GM18858 (cell line): ENCODE results near the gene ZNF319.
A peak's percentile ranks its signal among the peaks of the same experiment; 100 is the strongest.

Source experiments
- ATAC-seq: cut with Tn5 transposase; IDR thresholded peaks from one replicate; pipeline ENCODE4 v1.9.1; 2021; ENCODE audit not compliant: unreplicated experiment

The ZNF319 gene

GRCh38 chr16:57999971-58000705 is at the start of gene ZNF319:
ZNF319 (minus strand) TSS chr16:58000672; CDS start chr16:57998265, 2,407 bp downstream.
- ATAC-seq: peak; percentile 17

GRCh38 chr16:58049232-58050185 is 49.0 kb upstream of the ZNF319 start:
- no peak for ATAC-seq

- no peak for ATAC-seq
These were observed 48.2 kb upstream of the ZNF319 start for GRCh38 chr16:58048494-58049231.

- ATAC-seq: no peak
These were observed 47.3 kb upstream of the ZNF319 start for GRCh38 chr16:58047557-58048348.

- ATAC-seq: no peak
These were observed 46.5 kb upstream of the ZNF319 start for GRCh38 chr16:58046936-58047335.

GRCh38 chr16:58046054-58046881 is 45.8 kb upstream of the ZNF319 start:
- ATAC-seq: no peak

GRCh38 chr16:58045096-58045495 is 44.6 kb upstream of the ZNF319 start:
- ATAC-seq: no peak

- no peak for ATAC-seq
These were observed 44.0 kb upstream of the ZNF319 start for GRCh38 chr16:58044266-58045019.

GRCh38 chr16:58043571-58044155 is 43.2 kb upstream of the ZNF319 start:
- no peak for ATAC-seq

- no peak for ATAC-seq
These were observed 42.5 kb upstream of the ZNF319 start for GRCh38 chr16:58042886-58043515.

- no peak for ATAC-seq
These were observed 41.8 kb upstream of the ZNF319 start for GRCh38 chr16:58042001-58042885.

GRCh38 chr16:58041628-58041955 is 41.1 kb upstream of the ZNF319 start:
- no peak for ATAC-seq

- no peak for ATAC-seq
These were observed 40.6 kb upstream of the ZNF319 start for GRCh38 chr16:58040945-58041627.

GRCh38 chr16:58040496-58040846 is 40.0 kb upstream of the ZNF319 start:
- ATAC-seq: no peak

- ATAC-seq: no peak
These were observed 39.5 kb upstream of the ZNF319 start for GRCh38 chr16:58039829-58040495.

- no peak for ATAC-seq
These were observed 37.8 kb upstream of the ZNF319 start for GRCh38 chr16:58038219-58038641.
